ENCODE data around the gene PRKG2. TPM values are rescaled to one million over a fixed set of nuclear protein-coding genes. Genes with fewer than 3 reads are reported as not detected.

PRKG2 gene
- polyA plus RNA-seq, 12 donors, result 0.34 to 8.0 (median 1.0) TPM; not detected in 1

- DNase-seq, result no peak
Observed at GRCh38 chr4:81102107-81102506, 112.9 kb downstream of the PRKG2 start.

- no peak for DNase-seq
Observed at GRCh38 chr4:81096566-81096965, 118.5 kb downstream of the PRKG2 start.

- DNase-seq, result no peak
Observed at GRCh38 chr4:81095389-81095788, 119.6 kb downstream of the PRKG2 start.

- DNase-seq, result no peak
Observed at GRCh38 chr4:81093720-81094401, 121.2 kb downstream of the PRKG2 start.

- no peak for DNase-seq
Observed at GRCh38 chr4:81085979-81086378, 129.0 kb downstream of the PRKG2 start.

- no peak for DNase-seq
Observed at GRCh38 chr4:81085291-81085690, 129.7 kb downstream of the PRKG2 start.

- no peak for DNase-seq
Observed at GRCh38 chr4:81084634-81085033, 130.4 kb downstream of the PRKG2 start.

GRCh38 chr4:81084029-81084428 lies 131.0 kb downstream of the PRKG2 start:
- DNase-seq, result no peak

GRCh38 chr4:81081156-81081555 lies 133.9 kb downstream of the PRKG2 start:
- DNase-seq, result no peak

GRCh38 chr4:81071013-81071412 lies 144.0 kb downstream of the PRKG2 start:
- no peak for DNase-seq

- DNase-seq, result peak; percentile 82
Observed at GRCh38 chr4:81069706-81070331, 145.2 kb downstream of the PRKG2 start.

- no peak for DNase-seq
Observed at GRCh38 chr4:81065446-81065845, 149.6 kb downstream of the PRKG2 start.

GRCh38 chr4:81062001-81062400 lies 153.0 kb downstream of the PRKG2 start:
- DNase-seq, result no peak

- DNase-seq, result no peak
Observed at GRCh38 chr4:81061344-81061730, 153.7 kb downstream of the PRKG2 start.

GRCh38 chr4:81060587-81061343 lies 154.3 kb downstream of the PRKG2 start:
- DNase-seq, result no peak

GRCh38 chr4:81058621-81059020 lies 156.4 kb downstream of the PRKG2 start:
- no peak for DNase-seq

GRCh38 chr4:81052119-81053068 lies 162.6 kb downstream of the PRKG2 start:
- peak; percentile 60 for DNase-seq

GRCh38 chr4:81049907-81050306 lies 165.1 kb downstream of the PRKG2 start:
- peak; percentile 65 for DNase-seq

- peak; percentile 80 for DNase-seq
Observed at GRCh38 chr4:81049330-81049729, 165.7 kb downstream of the PRKG2 start.

- no peak for DNase-seq
Observed at GRCh38 chr4:81042578-81043365, 172.2 kb downstream of the PRKG2 start.

Measured in muscle of arm (tissue), 12 donors.